Glutamatergic neuron (in vitro differentiated cells): ENCODE data around the gene NSRP1. TPM values are rescaled to one million over a fixed set of nuclear protein-coding genes. Genes with fewer than 3 reads are reported as not detected.
"Not testable (repeated sequence)": the region's sequence is repeated elsewhere in the genome, so short reads cannot be mapped to it uniquely, and the experiment has no call there.

Experiments
- DNase-seq: peaks from one replicate; pipeline ENCODE4 v3.0.0; 2022
- H3K27ac Mint-ChIP-seq: one replicate; pipeline ENCODE4 v1.8.0; 2020; ENCODE audit warnings: mild to moderate bottlenecking, mixed read lengths, inconsistent platforms; ENCODE audit not compliant: unreplicated experiment
- H3K27me3 Mint-ChIP-seq: one replicate; pipeline ENCODE4 v1.8.0; 2020; ENCODE audit warnings: mild to moderate bottlenecking, moderate library complexity, mixed read lengths, inconsistent platforms; ENCODE audit not compliant: unreplicated experiment
- H3K36me3 Mint-ChIP-seq: one replicate; pipeline ENCODE4 v1.8.0; 2020; ENCODE audit warnings: mild to moderate bottlenecking, mixed read lengths, inconsistent platforms; ENCODE audit not compliant: unreplicated experiment
- H3K4me1 Mint-ChIP-seq: one replicate; pipeline ENCODE4 v1.8.0; 2020; ENCODE audit warnings: mild to moderate bottlenecking, low read depth, mixed read lengths, inconsistent platforms; ENCODE audit not compliant: unreplicated experiment
- H3K4me3 Mint-ChIP-seq: one replicate; pipeline ENCODE4 v1.8.0; 2020; ENCODE audit warnings: mild to moderate bottlenecking, mixed read lengths, inconsistent platforms; ENCODE audit not compliant: unreplicated experiment
- H3K9me3 Mint-ChIP-seq: one replicate; pipeline ENCODE4 v1.8.0; 2020; ENCODE audit warnings: mild to moderate bottlenecking, moderate library complexity, mixed read lengths, inconsistent platforms; ENCODE audit not compliant: unreplicated experiment
- CTCF ChIP-seq: fragments of 200-600 bp; sonication (generic); IDR thresholded peaks from one replicate; pipeline ENCODE4 v1.5.0; 2021; ENCODE audit not compliant: partially characterized antibody, unreplicated experiment
- total RNA-seq: library from RNA; stranded (reverse); fragmentation: NEBNext Ultra II Directional; extraction: Animal tissue kit (Norgen Biotek cat#: 25700); gene quantifications from one replicate; pipeline ENCODE4 v1.2.1, GENCODE V29; 2021; ENCODE audit not compliant: unreplicated experiment

NSRP1 gene
- total RNA-seq, 1 donor from 2014 or later, result 18.2 TPM

GRCh38 chr17:30084788-30085187 lies 31.8 kb upstream of the NSRP1 start:
- no peak for DNase-seq
- Mint-ChIP-seq H3K4me1 (no peaks in the 10 kb centered on the region), H3K4me3 (no peak overlapping the region), H3K27ac (no peak overlapping the region), H3K27me3 (peaks cover 2% of the 10 kb centered on the region), H3K9me3 (no peaks in the 10 kb centered on the region), H3K36me3 (peaks cover 8% of the 10 kb centered on the region)
- no peak for TF ChIP-seq CTCF

- H3K9me3 Mint-ChIP-seq, result no peaks in the 10 kb centered on the region
- peaks cover 3% of the 10 kb centered on the region for H3K36me3 Mint-ChIP-seq
- peaks cover 2% of the 10 kb centered on the region for H3K27me3 Mint-ChIP-seq
- H3K4me1 Mint-ChIP-seq, result no peaks in the 10 kb centered on the region
- no peak overlapping the region for H3K4me3 Mint-ChIP-seq
- no peak for TF ChIP-seq CTCF
- no peak overlapping the region for H3K27ac Mint-ChIP-seq
- no peak for DNase-seq
These were observed 29.7 kb upstream of the NSRP1 start for GRCh38 chr17:30086896-30087295.

GRCh38 chr17:30087431-30087830 lies 29.2 kb upstream of the NSRP1 start:
- not testable (repeated sequence) for H3K4me1 Mint-ChIP-seq, H3K27me3 Mint-ChIP-seq, H3K4me3 Mint-ChIP-seq, H3K27ac Mint-ChIP-seq, H3K36me3 Mint-ChIP-seq, H3K9me3 Mint-ChIP-seq, DNase-seq

GRCh38 chr17:30091121-30091670 lies 25.4 kb upstream of the NSRP1 start:
- DNase-seq, result no peak
- Mint-ChIP-seq H3K9me3 (no peaks in the 10 kb centered on the region), H3K4me1 (no peaks in the 10 kb centered on the region), H3K4me3 (no peak overlapping the region), H3K36me3 (peaks cover under 1% of the 10 kb centered on the region), H3K27ac (no peak overlapping the region), H3K27me3 (no peaks in the 10 kb centered on the region)
- no peak for TF ChIP-seq CTCF

GRCh38 chr17:30091771-30092170 lies 24.8 kb upstream of the NSRP1 start:
- H3K4me1 Mint-ChIP-seq, result no peaks in the 10 kb centered on the region
- no peak for DNase-seq
- no peaks in the 10 kb centered on the region for H3K36me3 Mint-ChIP-seq
- H3K27ac Mint-ChIP-seq, result no peak overlapping the region
- no peak overlapping the region for H3K4me3 Mint-ChIP-seq
- TF ChIP-seq CTCF, result no peak
- H3K9me3 Mint-ChIP-seq, result no peaks in the 10 kb centered on the region
- H3K27me3 Mint-ChIP-seq, result no peaks in the 10 kb centered on the region
